GM08714 (cell line): Measurements from ENCODE around the gene NDST4.

Experiments used
- H3K4me3 ChIP-seq: fragments of 200-500 bp; sonication (Bioruptor generic); 2 replicates; pipeline ENCODE4 v1.5.1; 2014; ENCODE audit warnings: mild to moderate bottlenecking, low read length, inconsistent platforms
- ZNF274 ChIP-seq: IDR thresholded peaks from 2 replicates; pipeline ENCODE4 v1.6.1; 2012; ENCODE audit warnings: mild to moderate bottlenecking, low read depth, low read length

NDST4 gene

DNA sequence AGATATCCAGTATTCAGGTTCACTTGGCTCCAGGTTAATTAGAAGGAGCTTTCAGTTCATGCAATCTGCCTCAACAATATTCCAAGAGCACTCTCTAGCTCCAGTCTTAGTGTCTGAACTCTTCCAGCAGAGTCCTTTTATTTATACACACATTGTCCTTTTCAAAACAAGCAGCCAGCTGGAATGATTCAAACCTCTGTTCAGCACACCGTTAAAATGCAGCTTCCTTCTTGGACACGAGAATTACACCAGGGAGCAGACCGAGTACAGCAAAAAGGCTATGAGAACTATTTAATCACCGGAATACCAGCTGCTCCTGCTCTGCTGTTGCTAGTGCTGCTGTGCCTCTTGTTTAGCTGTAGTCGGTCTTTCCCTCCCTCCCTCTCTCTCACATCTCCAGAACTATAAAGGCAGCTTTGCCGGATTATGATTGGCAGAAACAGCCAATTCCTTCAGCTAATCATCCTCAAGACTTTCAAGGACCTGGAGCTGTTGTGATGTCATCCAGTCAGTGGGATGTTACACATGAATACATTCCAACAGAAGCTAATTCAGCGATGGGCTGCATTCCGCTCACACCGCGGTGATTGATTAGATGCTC lies at the start of gene NDST4:
Gene NDST4 (minus strand): TSS at position 115 of the 601 bp plus-strand sequence. CDS start 36,584 bp downstream, outside the sequence.
- H3K4me3 ChIP-seq, result peak within 1 kb of the TSS; percentile 36; the same call in 1 of the 2 replicates
- no peak for TF ChIP-seq ZNF274

DNA sequence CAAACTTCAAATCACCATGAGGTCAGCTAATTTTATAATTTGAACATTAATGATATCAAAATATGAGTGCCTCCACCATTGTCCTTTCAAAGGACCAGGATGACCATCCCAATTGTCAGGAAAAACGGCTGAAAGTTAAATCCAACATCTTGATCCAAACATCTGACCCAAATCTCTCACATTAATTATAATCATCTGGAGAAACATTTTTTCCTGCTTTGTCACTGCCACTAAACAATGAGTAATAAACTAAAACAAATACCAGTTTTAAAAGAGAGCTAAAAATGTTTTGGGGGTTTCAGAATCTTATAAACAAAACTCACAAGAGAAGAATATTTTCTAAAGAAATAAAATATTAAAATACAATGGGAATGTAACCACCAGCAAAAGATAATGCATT lies 45.7 kb upstream of the NDST4 start:
- H3K4me3 ChIP-seq, result no peak overlapping the region
- TF ChIP-seq ZNF274, result no peak

DNA sequence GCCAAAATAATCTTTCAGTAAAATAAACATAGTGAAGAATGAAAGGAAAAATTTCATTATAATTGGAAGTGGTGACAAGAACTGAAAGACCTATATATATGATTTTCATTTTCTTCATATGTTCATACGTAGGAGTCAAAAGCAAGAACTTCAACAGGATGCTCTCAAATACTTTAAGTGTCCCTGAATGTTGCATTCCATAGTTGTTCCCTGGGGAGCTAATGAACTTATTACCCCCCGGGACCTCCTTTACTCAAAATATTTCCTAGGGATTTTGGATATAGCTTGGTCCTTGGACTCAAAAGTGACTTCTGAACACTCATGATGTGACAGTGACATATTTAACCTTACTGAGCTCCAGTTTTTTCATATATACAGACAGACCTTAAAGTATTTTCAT lies 44.9 kb upstream of the NDST4 start:
- no peak for TF ChIP-seq ZNF274
- H3K4me3 ChIP-seq, result no peak overlapping the region

GRCh38 chr4:115154826-115155225 lies 41.4 kb upstream of the NDST4 start:
- no peak for TF ChIP-seq ZNF274

DNA sequence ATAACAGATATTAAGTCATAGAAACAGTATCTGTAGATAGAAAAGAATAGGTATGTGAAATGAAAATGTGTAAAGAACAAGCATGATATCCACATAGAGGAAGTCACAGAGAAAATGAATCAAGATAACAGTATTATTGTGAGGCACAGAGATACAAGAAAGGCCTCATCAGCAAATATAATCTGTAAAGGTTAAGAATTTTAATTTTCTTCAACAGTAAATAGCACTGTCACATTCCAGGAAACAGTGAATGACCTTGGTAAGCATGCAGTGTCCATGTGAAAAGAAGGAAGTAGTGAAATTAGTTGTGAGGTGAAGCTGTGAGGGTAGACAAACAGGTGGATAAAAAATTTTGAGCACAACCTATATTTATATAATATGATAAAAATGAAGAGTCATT lies 39.5 kb upstream of the NDST4 start:
- no peak overlapping the region for H3K4me3 ChIP-seq
- no peak for TF ChIP-seq ZNF274

More at GRCh38 chr4:115154826-115155225, 41.4 kb upstream of the NDST4 start:
- H3K4me3 ChIP-seq, result no peak overlapping the region

DNA sequence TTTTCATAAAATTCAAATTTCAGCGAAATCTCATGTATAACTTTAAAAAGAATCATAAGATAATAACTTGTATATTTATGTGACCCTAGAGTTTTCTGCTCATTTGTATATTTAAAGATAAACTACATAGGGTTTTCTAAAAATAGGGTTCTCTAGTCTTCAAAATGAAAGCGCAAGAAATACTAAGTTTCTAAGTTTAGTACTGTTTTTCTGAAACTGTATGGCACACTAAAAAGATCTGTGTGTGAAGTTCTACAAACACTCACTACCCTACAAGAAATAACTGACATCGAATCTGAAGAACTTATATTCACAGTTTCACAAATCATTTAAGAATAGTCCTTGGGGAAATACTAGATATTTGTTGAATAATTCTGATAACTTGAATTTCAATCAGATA lies 38.7 kb upstream of the NDST4 start:
- TF ChIP-seq ZNF274, result no peak
- no peak overlapping the region for H3K4me3 ChIP-seq

GRCh38 chr4:115149106-115149505 lies 35.7 kb upstream of the NDST4 start:
- no peak for TF ChIP-seq ZNF274
- no peak overlapping the region for H3K4me3 ChIP-seq

DNA sequence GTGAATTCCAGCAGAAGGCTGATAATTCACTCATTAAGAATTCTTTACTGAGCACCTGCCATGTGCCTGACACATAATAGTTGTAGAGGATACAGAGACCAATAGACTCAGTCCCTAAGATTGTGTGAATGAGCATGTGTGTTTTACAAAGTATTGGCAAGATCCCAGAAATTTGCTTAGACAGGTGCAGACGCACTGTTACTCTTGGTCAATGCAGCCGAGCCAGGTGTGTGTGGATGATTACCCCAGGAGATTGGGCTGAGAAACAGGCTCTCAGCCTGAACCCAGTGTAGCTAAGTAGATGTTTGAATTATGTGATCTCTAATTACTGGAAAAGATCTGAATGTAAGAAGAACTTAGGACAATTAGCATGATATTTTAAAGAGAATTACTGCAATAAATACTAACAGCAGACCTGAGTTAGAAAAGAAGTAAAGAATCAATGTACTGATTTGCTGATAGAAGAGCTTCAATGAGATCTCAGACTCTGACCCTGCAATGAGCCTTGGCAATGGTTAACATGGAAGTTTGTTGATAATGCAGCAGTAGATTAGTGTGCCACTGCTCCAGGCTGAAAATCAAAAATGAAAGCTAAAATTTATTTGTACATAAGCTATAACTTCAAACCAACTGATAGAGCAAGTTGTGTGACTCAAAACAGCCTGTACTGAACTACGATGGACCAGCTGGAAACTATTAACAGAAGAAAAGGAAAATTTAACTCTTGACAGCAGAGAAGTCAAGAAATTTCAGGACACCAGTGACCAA lies 32.2 kb upstream of the NDST4 start:
- H3K4me3 ChIP-seq, result no peak overlapping the region
- TF ChIP-seq ZNF274, result no peak

- TF ChIP-seq ZNF274, result no peak
- no peak overlapping the region for H3K4me3 ChIP-seq
Observed at GRCh38 chr4:115128037-115128436, 14.6 kb upstream of the NDST4 start.

DNA sequence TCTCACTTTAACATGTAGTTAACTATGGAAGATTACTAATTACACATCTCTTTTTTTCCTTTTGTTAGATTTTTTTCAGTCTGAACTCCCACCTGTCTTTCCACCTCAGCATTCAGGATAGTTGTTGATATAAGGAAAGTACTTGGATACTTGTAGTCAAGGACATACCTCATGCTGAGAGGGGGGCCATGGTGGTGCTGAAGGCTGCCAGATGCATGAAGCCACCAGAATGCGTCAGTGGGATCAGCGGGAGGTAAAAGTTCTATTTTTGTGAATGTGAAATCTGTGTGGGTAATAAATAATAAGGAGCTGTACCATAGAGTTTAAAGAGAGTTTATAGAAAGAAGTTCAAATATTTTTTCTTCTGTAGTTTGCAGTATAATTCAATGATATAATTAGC lies 13.1 kb upstream of the NDST4 start:
- no peak overlapping the region for H3K4me3 ChIP-seq
- no peak for TF ChIP-seq ZNF274

DNA sequence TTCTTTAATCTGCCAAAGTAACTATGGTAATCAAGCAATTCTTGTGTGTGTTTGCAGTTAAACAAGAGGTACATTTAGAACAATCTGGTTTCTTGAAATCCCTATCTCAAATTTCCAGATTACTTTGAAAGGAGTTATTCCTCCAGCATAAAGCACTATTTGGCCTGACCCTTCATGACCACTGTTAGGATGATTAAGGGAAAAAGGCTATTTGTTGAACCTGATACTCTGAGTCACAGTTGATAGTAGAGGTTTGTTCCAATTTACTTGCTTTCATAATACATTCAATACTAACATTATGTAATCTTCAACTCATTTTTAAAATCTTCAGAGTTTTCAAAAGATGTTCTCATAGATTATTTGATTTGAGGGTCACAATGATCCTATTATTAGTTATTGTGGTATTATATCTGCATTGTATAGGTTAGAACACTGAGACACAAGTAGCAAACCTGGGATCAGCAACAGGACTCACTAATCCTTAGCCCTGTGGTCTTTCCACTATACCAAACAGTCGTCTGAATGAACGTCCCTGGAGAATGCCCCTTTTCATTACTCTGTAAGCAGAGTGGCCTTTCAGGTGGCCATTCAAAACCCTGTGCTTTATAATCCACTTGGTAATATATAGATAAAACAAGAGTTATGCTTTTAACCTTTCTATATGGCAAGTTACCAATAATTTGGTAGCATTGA lies 8.1 kb upstream of the NDST4 start:
- TF ChIP-seq ZNF274, result no peak
- no peak overlapping the region for H3K4me3 ChIP-seq

DNA sequence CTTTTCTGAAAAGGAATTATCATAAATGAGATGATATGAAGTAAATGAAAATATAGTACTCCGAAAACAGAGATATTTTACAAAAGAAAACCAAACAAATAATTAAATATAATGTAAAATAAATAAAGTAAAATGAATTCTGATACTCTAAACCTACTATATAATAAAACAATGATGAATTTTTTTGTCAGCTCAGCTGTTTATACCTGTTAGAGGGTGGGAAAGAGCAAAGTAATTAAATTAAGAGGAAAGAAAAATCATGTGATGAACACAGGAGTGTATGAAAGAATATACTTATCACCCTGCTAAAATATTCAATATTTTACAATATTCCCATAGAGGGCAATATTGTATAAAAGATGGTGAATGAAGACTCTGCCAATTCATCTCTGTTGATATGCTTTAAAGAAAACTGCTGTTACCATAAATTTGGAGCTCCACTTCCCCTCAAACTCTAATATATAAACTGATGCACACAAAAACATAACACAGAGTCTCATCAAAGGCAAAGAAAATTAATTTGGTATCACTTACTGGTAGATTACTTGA lies 6.5 kb upstream of the NDST4 start:
- H3K4me3 ChIP-seq, result no peak overlapping the region
- TF ChIP-seq ZNF274, result no peak

- TF ChIP-seq ZNF274, result no peak
Observed at GRCh38 chr4:115117651-115118050, 4.2 kb upstream of the NDST4 start.

GRCh38 chr4:115110191-115111181 lies 2.9 kb downstream of the NDST4 start:
- no peak for TF ChIP-seq ZNF274
- H3K4me3 ChIP-seq, result no peak overlapping the region

More at GRCh38 chr4:115117651-115118050, 4.2 kb upstream of the NDST4 start:
- H3K4me3 ChIP-seq, result no peak overlapping the region
